Measurements from ENCODE around the gene B3GALT4. TPM values are rescaled to one million over a fixed set of nuclear protein-coding genes. Genes with fewer than 3 reads are reported as not detected.
A peak's percentile ranks its signal among the peaks of the same experiment; 100 is the strongest.

B3GALT4 gene
- total and polyA plus RNA-seq, 2 of the 13 experiments (the other 11 are each of a cell fraction or from before 2014, with no cell fraction given), result 0.04 to 0.27 TPM

DNA sequence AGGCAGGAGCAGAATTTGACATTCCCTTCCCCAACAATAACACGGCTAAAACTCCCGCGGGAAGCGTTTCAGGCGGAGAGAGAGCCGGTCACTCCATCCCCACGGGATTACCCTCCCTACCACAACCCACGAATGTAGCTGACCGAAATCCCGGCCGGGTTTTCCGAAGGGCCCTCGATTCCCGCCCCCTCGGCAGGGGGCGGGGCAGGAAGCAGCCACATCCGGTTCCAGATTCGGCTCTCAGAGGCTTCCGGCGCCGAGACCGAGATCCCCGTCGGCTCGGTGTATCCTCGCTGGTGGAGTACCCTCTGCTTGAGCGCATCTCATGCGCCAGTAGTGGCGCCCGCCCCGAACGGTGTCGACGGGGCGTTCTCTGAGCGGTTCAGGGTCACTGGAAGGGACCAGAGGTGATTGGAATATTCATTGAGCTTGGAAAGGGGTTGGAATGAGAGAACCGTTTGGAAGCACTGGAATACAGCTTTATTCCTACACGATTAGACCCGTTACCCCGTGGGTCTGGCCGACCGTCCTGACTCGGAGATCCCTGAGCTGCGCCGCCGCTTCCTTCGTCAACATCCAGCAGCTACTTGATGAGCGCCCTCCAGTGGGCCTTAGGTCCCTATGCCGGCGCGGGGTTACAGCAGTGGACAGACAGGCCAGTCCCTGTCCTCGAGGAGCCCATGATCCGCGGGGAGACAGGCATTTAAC is 22.5 kb downstream of the B3GALT4 start (continued):
- TF ChIP-seq JUN (CRISPR knock-in tag; IDR thresholded peaks at IDR 0.05) (peak; percentile 47; the same call in 1 of the 2 replicates), CEBPG (CRISPR knock-in tag; IDR thresholded peaks at IDR 0.05) (peak; percentile 59), ETV5 (CRISPR knock-in tag; IDR thresholded peaks at IDR 0.05; ENCODE audit: borderline replicate concordance) (peak; percentile 96), GTF2F1 (IDR thresholded peaks at IDR 0.05; ENCODE audit: low read length) (no peak), MIER3 (CRISPR knock-in tag; IDR thresholded peaks at IDR 0.05; ENCODE audit: borderline replicate concordance) (peak; percentile 66; the same call in 1 of the 2 replicates), EHMT2 (IDR thresholded peaks at IDR 0.05; ENCODE audit: borderline replicate concordance, low read depth, low read length) (no peak), NFYB (CRISPR knock-in tag; IDR thresholded peaks at IDR 0.05) (peak; percentile 47), ZFP41 (CRISPR knock-in tag; IDR thresholded peaks at IDR 0.05; ENCODE audit: borderline replicate concordance) (no peak), ZNF34 (CRISPR knock-in tag; IDR thresholded peaks at IDR 0.05; ENCODE audit: borderline replicate concordance) (peak; percentile 84; the same call in 1 of the 2 replicates), CHD2 (IDR thresholded peaks at IDR 0.05; ENCODE audit: low read depth, low read length) (no peak), SRSF4 (IDR thresholded peaks at IDR 0.05; ENCODE audit: low read depth, low read length, poor library complexity, severe bottlenecking) (no peak), PHF8 (CRISPR knock-in tag; IDR thresholded peaks at IDR 0.05) (peak; percentile 91), ZBTB3 (CRISPR knock-in tag; IDR thresholded peaks at IDR 0.05; ENCODE audit: borderline replicate concordance, low read depth) (peak; percentile 89), U2AF1 (optimal IDR thresholded peaks at IDR 0.05; ENCODE audit: low read depth, low read length) (peak; percentile 98)
- TF ChIP-seq, protein P1, sequence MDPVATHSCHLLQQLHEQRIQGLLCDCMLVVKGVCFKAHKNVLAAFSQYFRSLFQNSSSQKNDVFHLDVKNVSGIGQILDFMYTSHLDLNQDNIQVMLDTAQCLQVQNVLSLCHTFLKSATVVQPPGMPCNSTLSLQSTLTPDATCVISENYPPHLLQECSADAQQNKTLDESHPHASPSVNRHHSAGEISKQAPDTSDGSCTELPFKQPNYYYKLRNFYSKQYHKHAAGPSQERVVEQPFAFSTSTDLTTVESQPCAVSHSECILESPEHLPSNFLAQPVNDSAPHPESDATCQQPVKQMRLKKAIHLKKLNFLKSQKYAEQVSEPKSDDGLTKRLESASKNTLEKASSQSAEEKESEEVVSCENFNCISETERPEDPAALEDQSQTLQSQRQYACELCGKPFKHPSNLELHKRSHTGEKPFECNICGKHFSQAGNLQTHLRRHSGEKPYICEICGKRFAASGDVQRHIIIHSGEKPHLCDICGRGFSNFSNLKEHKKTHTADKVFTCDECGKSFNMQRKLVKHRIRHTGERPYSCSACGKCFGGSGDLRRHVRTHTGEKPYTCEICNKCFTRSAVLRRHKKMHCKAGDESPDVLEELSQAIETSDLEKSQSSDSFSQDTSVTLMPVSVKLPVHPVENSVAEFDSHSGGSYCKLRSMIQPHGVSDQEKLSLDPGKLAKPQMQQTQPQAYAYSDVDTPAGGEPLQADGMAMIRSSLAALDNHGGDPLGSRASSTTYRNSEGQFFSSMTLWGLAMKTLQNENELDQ (CRISPR knock-in tag; IDR thresholded peaks at IDR 0.05; ENCODE audit: borderline replicate concordance), result 0 out of 2 replicates have a peak, but pooled peaks have one; percentile 7
- TF ChIP-seq, protein P2, sequence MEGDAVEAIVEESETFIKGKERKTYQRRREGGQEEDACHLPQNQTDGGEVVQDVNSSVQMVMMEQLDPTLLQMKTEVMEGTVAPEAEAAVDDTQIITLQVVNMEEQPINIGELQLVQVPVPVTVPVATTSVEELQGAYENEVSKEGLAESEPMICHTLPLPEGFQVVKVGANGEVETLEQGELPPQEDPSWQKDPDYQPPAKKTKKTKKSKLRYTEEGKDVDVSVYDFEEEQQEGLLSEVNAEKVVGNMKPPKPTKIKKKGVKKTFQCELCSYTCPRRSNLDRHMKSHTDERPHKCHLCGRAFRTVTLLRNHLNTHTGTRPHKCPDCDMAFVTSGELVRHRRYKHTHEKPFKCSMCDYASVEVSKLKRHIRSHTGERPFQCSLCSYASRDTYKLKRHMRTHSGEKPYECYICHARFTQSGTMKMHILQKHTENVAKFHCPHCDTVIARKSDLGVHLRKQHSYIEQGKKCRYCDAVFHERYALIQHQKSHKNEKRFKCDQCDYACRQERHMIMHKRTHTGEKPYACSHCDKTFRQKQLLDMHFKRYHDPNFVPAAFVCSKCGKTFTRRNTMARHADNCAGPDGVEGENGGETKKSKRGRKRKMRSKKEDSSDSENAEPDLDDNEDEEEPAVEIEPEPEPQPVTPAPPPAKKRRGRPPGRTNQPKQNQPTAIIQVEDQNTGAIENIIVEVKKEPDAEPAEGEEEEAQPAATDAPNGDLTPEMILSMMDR (CRISPR knock-in tag; IDR thresholded peaks at IDR 0.05), result peak; percentile 98
- TF ChIP-seq, protein P3, sequence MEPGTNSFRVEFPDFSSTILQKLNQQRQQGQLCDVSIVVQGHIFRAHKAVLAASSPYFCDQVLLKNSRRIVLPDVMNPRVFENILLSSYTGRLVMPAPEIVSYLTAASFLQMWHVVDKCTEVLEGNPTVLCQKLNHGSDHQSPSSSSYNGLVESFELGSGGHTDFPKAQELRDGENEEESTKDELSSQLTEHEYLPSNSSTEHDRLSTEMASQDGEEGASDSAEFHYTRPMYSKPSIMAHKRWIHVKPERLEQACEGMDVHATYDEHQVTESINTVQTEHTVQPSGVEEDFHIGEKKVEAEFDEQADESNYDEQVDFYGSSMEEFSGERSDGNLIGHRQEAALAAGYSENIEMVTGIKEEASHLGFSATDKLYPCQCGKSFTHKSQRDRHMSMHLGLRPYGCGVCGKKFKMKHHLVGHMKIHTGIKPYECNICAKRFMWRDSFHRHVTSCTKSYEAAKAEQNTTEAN (CRISPR knock-in tag; conservative IDR thresholded peaks at IDR 0.05), result no peak
- TF ChIP-seq, protein P4, sequence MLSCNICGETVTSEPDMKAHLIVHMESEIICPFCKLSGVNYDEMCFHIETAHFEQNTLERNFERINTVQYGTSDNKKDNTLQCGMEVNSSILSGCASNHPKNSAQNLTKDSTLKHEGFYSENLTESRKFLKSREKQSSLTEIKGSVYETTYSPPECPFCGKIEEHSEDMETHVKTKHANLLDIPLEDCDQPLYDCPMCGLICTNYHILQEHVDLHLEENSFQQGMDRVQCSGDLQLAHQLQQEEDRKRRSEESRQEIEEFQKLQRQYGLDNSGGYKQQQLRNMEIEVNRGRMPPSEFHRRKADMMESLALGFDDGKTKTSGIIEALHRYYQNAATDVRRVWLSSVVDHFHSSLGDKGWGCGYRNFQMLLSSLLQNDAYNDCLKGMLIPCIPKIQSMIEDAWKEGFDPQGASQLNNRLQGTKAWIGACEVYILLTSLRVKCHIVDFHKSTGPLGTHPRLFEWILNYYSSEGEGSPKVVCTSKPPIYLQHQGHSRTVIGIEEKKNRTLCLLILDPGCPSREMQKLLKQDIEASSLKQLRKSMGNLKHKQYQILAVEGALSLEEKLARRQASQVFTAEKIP (CRISPR knock-in tag; IDR thresholded peaks at IDR 0.05; ENCODE audit: borderline replicate concordance), result no peak
- TF ChIP-seq, protein P5, sequence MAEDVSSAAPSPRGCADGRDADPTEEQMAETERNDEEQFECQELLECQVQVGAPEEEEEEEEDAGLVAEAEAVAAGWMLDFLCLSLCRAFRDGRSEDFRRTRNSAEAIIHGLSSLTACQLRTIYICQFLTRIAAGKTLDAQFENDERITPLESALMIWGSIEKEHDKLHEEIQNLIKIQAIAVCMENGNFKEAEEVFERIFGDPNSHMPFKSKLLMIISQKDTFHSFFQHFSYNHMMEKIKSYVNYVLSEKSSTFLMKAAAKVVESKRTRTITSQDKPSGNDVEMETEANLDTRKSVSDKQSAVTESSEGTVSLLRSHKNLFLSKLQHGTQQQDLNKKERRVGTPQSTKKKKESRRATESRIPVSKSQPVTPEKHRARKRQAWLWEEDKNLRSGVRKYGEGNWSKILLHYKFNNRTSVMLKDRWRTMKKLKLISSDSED (CRISPR knock-in tag; IDR thresholded peaks at IDR 0.05), result no peak
